ENCODE data around the gene ZNF8. TPM values are rescaled to one million over a fixed set of nuclear protein-coding genes. Genes with fewer than 3 reads are reported as not detected.

The ZNF8 gene
- total and polyA plus RNA-seq, 10 of the 15 experiments (the other 5 are each of a cell fraction or from before 2014, with no cell fraction given), result 0.46 to 5.4 (median 2.6) TPM

GRCh38 chr19:58305065-58305931 is 26.5 kb downstream of the ZNF8 start, which contains the start of gene ERVK3-1 (continued):
- TF ChIP-seq PRDM15 (CRISPR knock-in tag; IDR thresholded peaks at IDR 0.05) (no peak), CHD1 (IDR thresholded peaks at IDR 0.05; ENCODE audit: low read depth, low read length) (no peak), RUNX3 (IDR thresholded peaks at IDR 0.05; ENCODE audit: low read length) (peak; percentile 60), NFIC (IDR thresholded peaks at IDR 0.05; ENCODE audit: low read depth, low read length) (no peak; the same call in 1 of the 2 replicates), BCL11A (IDR thresholded peaks at IDR 0.05; ENCODE audit: low read depth, low read length) (no peak), BRCA1 (IDR thresholded peaks at IDR 0.05; ENCODE audit: low read depth, low read length) (no peak), STAT1 (conservative IDR thresholded peaks at IDR 0.05) (no peak), NRF1 (conservative IDR thresholded peaks at IDR 0.05; ENCODE audit: low read depth, low read length) (peak; percentile 42), POLR2AphosphoS2 (IDR thresholded peaks at IDR 0.05; ENCODE audit: low read depth, low read length) (peak; percentile 96), YBX1 (IDR thresholded peaks at IDR 0.05) (no peak), SMARCA5 (IDR thresholded peaks at IDR 0.05) (0 out of 2 replicates have a peak, but pooled peaks have one; percentile 57), BHLHE40 (IDR thresholded peaks at IDR 0.05; ENCODE audit: borderline replicate concordance in 1 of 2, low read depth in 2 of 2, low read length in 1 of 2) (peak; percentile 84 to 91; a peak in 3 of 4 replicates)
- TF ChIP-seq, protein P1, sequence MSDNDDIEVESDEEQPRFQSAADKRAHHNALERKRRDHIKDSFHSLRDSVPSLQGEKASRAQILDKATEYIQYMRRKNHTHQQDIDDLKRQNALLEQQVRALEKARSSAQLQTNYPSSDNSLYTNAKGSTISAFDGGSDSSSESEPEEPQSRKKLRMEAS (IDR thresholded peaks at IDR 0.05; ENCODE audit: low read depth, low read length), result peak; percentile 61; the same call in 1 of the 2 replicates
- TF ChIP-seq, protein P2, sequence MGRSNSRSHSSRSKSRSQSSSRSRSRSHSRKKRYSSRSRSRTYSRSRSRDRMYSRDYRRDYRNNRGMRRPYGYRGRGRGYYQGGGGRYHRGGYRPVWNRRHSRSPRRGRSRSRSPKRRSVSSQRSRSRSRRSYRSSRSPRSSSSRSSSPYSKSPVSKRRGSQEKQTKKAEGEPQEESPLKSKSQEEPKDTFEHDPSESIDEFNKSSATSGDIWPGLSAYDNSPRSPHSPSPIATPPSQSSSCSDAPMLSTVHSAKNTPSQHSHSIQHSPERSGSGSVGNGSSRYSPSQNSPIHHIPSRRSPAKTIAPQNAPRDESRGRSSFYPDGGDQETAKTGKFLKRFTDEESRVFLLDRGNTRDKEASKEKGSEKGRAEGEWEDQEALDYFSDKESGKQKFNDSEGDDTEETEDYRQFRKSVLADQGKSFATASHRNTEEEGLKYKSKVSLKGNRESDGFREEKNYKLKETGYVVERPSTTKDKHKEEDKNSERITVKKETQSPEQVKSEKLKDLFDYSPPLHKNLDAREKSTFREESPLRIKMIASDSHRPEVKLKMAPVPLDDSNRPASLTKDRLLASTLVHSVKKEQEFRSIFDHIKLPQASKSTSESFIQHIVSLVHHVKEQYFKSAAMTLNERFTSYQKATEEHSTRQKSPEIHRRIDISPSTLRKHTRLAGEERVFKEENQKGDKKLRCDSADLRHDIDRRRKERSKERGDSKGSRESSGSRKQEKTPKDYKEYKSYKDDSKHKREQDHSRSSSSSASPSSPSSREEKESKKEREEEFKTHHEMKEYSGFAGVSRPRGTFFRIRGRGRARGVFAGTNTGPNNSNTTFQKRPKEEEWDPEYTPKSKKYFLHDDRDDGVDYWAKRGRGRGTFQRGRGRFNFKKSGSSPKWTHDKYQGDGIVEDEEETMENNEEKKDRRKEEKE (IDR thresholded peaks at IDR 0.05), result no peak
- TF ChIP-seq, protein P3, sequence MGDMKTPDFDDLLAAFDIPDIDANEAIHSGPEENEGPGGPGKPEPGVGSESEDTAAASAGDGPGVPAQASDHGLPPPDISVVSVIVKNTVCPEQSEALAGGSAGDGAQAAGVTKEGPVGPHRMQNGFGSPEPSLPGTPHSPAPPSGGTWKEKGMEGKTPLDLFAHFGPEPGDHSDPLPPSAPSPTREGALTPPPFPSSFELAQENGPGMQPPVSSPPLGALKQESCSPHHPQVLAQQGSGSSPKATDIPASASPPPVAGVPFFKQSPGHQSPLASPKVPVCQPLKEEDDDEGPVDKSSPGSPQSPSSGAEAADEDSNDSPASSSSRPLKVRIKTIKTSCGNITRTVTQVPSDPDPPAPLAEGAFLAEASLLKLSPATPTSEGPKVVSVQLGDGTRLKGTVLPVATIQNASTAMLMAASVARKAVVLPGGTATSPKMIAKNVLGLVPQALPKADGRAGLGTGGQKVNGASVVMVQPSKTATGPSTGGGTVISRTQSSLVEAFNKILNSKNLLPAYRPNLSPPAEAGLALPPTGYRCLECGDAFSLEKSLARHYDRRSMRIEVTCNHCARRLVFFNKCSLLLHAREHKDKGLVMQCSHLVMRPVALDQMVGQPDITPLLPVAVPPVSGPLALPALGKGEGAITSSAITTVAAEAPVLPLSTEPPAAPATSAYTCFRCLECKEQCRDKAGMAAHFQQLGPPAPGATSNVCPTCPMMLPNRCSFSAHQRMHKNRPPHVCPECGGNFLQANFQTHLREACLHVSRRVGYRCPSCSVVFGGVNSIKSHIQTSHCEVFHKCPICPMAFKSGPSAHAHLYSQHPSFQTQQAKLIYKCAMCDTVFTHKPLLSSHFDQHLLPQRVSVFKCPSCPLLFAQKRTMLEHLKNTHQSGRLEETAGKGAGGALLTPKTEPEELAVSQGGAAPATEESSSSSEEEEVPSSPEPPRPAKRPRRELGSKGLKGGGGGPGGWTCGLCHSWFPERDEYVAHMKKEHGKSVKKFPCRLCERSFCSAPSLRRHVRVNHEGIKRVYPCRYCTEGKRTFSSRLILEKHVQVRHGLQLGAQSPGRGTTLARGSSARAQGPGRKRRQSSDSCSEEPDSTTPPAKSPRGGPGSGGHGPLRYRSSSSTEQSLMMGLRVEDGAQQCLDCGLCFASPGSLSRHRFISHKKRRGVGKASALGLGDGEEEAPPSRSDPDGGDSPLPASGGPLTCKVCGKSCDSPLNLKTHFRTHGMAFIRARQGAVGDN (IDR thresholded peaks at IDR 0.05), result peak; percentile 17; the same call in 1 of the 2 replicates
- TF ChIP-seq, protein P4, sequence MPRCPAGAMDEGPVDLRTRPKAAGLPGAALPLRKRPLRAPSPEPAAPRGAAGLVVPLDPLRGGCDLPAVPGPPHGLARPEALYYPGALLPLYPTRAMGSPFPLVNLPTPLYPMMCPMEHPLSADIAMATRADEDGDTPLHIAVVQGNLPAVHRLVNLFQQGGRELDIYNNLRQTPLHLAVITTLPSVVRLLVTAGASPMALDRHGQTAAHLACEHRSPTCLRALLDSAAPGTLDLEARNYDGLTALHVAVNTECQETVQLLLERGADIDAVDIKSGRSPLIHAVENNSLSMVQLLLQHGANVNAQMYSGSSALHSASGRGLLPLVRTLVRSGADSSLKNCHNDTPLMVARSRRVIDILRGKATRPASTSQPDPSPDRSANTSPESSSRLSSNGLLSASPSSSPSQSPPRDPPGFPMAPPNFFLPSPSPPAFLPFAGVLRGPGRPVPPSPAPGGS (IDR thresholded peaks at IDR 0.05; ENCODE audit: borderline replicate concordance, insufficient read depth, low read depth, low read length, poor library complexity, severe bottlenecking), result peak; percentile 12

All from GM12878 (cell line).